ENCODE measurements around the gene ZNF836.

GRCh38 chr19:52200044-52200443 is 28.6 kb upstream of the ZNF836 start:
- no peak for TF ChIP-seq CTCF (IDR thresholded peaks at IDR 0.05)
- peak in 1 of 2 donors; percentile 17 for TF ChIP-seq POLR2A (IDR thresholded peaks at IDR 0.05)

Data from heart left ventricle (tissue), 13 donors.